DND-41 (cell line): ENCODE measurements around the gene FBLN1.
"Not testable (repeated sequence)": the region's sequence is repeated elsewhere in the genome, so short reads cannot be mapped to it uniquely, and the experiment has no call there.

ENCODE experiments used
- CTCF ChIP-seq: IDR thresholded peaks from 2 replicates; pipeline ENCODE4 v1.5.1; 2012; ENCODE audit warnings: borderline replicate concordance, low read length, moderate library complexity, mild to moderate bottlenecking; ENCODE audit not compliant: poor library complexity, severe bottlenecking; ENCODE audit errors: extremely low read depth
- EZH2 ChIP-seq: IDR thresholded peaks from 3 replicates; pipeline ENCODE4 v1.6.1; 2012; ENCODE audit warnings: borderline replicate concordance, low read depth, mild to moderate bottlenecking, moderate library complexity, low read length, inconsistent platforms; ENCODE audit not compliant: severe bottlenecking

- not testable (repeated sequence) for TF ChIP-seq CTCF, EZH2
Observed at GRCh38 chr22:45542736-45543135, 40.1 kb downstream of the FBLN1 start.
